PFSK-1 (cell line): ENCODE results near the gene RPRD1B.

Experiments
- FOXP2 ChIP-seq: optimal IDR thresholded peaks from 2 replicates; pipeline ENCODE3; 2011; ENCODE audit warnings: borderline replicate concordance, control low read depth, inconsistent platforms; ENCODE audit not compliant: insufficient read depth; ENCODE audit errors: extremely low read length, extremely low read depth
- POLR2AphosphoS5 ChIP-seq: IDR thresholded peaks from 2 replicates; pipeline ENCODE4 v1.6.1; 2012; ENCODE audit warnings: low read depth, mild to moderate bottlenecking, control low read depth, low read length, moderate library complexity
- SIN3A ChIP-seq: IDR thresholded peaks from 2 replicates; pipeline ENCODE4 v1.6.1; 2012; ENCODE audit warnings: mild to moderate bottlenecking, low read length, moderate library complexity, borderline replicate concordance; ENCODE audit not compliant: insufficient read depth
- TAF1 ChIP-seq: IDR thresholded peaks from 2 replicates; pipeline ENCODE4 v1.6.1; 2012; ENCODE audit warnings: low read length, control low read depth, borderline replicate concordance; ENCODE audit not compliant: insufficient read depth
- TF ChIP-seq, protein P1 (sequence below), 2 experiments: IDR thresholded peaks; 2 replicates each; pipeline versions ENCODE4 v1.6.1 to v1.8.0; 2011 to 2012; ENCODE audit warnings: low read depth in 2 of 2, low read length in 2 of 2, control low read depth in 1 of 2, inconsistent platforms in 1 of 2, mild to moderate bottlenecking in 1 of 2, moderate library complexity in 1 of 2; ENCODE audit not compliant: insufficient read depth in 1 of 2

Gene RPRD1B

DNA sequence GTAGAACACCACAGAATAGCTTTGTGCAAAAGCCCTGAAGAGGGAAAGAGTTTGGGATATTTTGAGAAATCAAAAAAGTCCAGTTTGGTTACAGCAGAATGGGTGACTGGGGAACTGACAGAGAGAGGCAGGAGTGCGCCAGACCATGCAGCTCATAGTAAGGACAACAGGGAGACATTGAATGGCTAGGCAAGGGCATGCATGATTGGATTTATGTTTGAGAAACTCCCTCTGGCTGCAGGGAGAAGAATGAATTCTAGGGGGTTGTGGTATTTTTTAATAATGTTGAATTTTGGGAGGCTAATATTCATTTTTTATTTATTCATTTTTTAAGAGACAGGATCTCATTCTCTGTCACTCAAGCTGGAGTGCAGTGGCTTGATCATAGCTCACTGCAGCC is 81.7 kb downstream of the RPRD1B start:
- TF ChIP-seq SIN3A (no peak), FOXP2 (no peak), TAF1 (no peak), POLR2AphosphoS5 (no peak)
- TF ChIP-seq, protein P1, sequence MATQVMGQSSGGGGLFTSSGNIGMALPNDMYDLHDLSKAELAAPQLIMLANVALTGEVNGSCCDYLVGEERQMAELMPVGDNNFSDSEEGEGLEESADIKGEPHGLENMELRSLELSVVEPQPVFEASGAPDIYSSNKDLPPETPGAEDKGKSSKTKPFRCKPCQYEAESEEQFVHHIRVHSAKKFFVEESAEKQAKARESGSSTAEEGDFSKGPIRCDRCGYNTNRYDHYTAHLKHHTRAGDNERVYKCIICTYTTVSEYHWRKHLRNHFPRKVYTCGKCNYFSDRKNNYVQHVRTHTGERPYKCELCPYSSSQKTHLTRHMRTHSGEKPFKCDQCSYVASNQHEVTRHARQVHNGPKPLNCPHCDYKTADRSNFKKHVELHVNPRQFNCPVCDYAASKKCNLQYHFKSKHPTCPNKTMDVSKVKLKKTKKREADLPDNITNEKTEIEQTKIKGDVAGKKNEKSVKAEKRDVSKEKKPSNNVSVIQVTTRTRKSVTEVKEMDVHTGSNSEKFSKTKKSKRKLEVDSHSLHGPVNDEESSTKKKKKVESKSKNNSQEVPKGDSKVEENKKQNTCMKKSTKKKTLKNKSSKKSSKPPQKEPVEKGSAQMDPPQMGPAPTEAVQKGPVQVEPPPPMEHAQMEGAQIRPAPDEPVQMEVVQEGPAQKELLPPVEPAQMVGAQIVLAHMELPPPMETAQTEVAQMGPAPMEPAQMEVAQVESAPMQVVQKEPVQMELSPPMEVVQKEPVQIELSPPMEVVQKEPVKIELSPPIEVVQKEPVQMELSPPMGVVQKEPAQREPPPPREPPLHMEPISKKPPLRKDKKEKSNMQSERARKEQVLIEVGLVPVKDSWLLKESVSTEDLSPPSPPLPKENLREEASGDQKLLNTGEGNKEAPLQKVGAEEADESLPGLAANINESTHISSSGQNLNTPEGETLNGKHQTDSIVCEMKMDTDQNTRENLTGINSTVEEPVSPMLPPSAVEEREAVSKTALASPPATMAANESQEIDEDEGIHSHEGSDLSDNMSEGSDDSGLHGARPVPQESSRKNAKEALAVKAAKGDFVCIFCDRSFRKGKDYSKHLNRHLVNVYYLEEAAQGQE (IDR thresholded peaks at IDR 0.05; ENCODE audit: insufficient read depth in 1 of 2, low read depth in 2 of 2, low read length in 2 of 2) = no peak

DNA sequence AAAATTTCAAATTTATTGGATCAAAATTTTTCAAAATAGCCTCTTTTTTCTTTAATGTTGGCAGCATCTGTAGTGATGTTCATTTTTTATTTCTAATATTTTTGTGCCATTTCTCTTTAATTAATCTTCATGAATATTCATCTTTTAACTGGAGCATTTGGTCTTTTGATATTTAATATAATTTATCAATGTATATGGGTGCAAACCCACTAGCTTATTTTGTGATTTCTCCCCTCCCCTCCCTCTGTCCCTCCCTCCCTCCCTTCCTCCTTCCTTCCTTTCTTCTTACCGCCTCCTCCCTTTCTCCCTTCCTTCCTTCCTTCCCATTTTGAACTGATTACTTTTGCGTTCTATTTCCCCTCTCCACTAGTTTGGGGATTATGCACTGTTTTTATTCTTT is 82.3 kb downstream of the RPRD1B start:
- no peak for TF ChIP-seq POLR2AphosphoS5
- TF ChIP-seq FOXP2 = no peak
- TF ChIP-seq, protein P1 (IDR thresholded peaks at IDR 0.05; ENCODE audit: insufficient read depth in 1 of 2, low read depth in 2 of 2, low read length in 2 of 2) = no peak
- no peak for TF ChIP-seq TAF1
- TF ChIP-seq SIN3A = no peak

DNA sequence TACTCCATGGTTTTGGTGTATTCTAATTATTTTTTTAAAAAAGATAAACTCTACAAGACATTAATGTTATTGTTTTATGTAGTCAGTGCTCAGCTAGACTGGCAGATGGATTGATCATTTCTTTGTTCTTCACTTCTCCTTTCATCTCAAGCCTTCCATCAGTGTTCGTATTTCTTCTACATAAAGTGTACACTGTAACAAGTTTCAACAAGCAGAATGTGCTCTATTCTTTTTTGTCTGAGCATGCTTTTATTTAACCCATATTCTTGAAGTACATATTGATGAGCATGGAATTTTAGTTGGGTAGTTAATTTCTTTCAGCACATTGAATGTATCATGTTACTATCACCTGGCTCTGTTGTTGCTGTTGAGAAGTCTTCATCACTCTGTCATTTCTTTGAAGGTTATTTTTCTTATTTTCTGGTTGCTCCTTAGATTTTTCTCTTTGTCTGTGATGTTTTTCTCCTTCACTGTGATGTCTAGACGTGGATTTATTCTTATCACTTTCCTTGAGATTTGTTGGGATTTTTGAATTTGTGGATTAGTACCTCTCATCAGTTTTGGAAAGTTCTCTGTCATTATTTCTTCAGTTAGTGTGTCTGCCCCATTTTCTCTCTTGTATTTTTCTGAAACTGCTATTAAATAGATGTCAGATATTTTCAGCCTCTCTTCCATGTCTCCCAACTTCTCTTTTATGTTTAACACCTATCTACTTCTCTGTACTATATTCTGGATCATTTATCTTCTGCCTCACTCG is 83.0 kb downstream of the RPRD1B start:
- TF ChIP-seq POLR2AphosphoS5 (no peak), SIN3A (no peak), TAF1 (no peak), FOXP2 (no peak)
- TF ChIP-seq, protein P1 (IDR thresholded peaks at IDR 0.05; ENCODE audit: insufficient read depth in 1 of 2, low read depth in 2 of 2, low read length in 2 of 2) = no peak

DNA sequence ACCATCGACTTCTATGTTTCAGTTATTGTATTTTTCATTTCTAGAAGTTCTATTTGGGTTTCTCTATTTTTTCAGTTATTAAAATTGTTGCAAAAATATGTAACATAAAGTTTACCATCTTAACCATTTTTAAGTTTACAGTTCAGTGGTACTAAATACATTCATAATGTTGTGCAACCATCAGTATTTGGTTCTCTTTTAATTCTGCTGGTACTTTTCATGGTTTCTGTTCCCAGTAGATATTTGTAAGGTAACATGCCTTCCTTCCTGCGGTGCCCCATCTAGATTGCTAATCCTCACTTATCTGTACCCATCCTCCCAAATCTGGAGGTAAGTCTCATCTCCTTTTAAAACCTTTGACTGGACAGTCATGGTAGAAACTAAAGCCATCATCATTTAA is 83.7 kb downstream of the RPRD1B start:
- TF ChIP-seq POLR2AphosphoS5 (no peak), SIN3A (no peak), FOXP2 (no peak), TAF1 (no peak)
- TF ChIP-seq, protein P1 (IDR thresholded peaks at IDR 0.05; ENCODE audit: insufficient read depth in 1 of 2, low read depth in 2 of 2, low read length in 2 of 2) = no peak

DNA sequence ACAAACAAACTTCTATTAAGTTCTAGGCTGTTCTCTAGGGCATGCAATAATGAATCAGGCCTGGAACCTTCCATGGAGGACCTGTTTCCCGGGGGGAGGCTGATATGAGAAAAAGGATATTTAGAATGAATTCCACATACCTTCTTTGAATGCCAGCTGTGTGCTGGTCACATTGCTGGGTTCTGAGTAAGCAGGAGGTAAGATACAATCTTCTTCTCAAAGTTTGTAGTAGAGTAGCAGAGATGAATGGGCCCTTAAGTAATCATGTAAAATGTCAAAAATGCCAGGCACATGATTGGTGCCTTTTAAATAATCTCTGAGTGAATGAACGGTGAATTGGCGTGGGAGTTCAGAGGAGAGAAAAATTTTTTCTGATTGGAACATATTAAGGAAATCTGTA is 84.1 kb downstream of the RPRD1B start:
- TF ChIP-seq FOXP2 (no peak), TAF1 (no peak), SIN3A (peak; percentile 69; the same call in 1 of the 2 replicates), POLR2AphosphoS5 (no peak)
- TF ChIP-seq, protein P1 (IDR thresholded peaks at IDR 0.05; ENCODE audit: insufficient read depth in 1 of 2, low read depth in 2 of 2, low read length in 2 of 2) = no peak
